Activated CD4-positive, alpha-beta memory T cell treated with anti-CD3 and anti-CD28 coated beads, Interleukin-2, amount 10 ng/mL, durations not matched to agents 7 days and 5 days (primary cell): Measurements from ENCODE around the gene PLLP. TPM values are rescaled to one million over a fixed set of nuclear protein-coding genes. Genes with fewer than 3 reads are reported as not detected.

Source experiments
- CTCF ChIA-PET: fragments of 350-600 bp; sonication (Branson Sonifier 250); formaldehyde crosslinking; loops from one replicate; lab custom pipeline; 2021; ENCODE audit warnings: antibody characterized with exemption, inconsistent platforms; lab: Charles Lee
- POLR2A ChIA-PET: fragments of 350-600 bp; sonication (Branson Sonifier 250); formaldehyde crosslinking; loops from one replicate; lab custom pipeline; 2021; ENCODE audit warnings: antibody characterized with exemption; lab: Charles Lee
- DNase-seq: peaks from one replicate; pipeline ENCODE4 v3.0.0-alpha.2; 2020
- H3K27ac Mint-ChIP-seq: one replicate; pipeline ENCODE4 v1.8.0; 2021; ENCODE audit warnings: mild to moderate bottlenecking, mixed read lengths
- H3K27me3 Mint-ChIP-seq: one replicate; pipeline ENCODE4 v1.8.0; 2021; ENCODE audit warnings: mixed read lengths
- H3K36me3 Mint-ChIP-seq: one replicate; pipeline ENCODE4 v1.8.0; 2021; ENCODE audit warnings: low read depth, mixed read lengths
- H3K4me1 Mint-ChIP-seq: one replicate; pipeline ENCODE4 v1.8.0; 2021; ENCODE audit warnings: mixed read lengths
- H3K4me3 Mint-ChIP-seq: one replicate; pipeline ENCODE4 v1.8.0; 2021; ENCODE audit warnings: mild to moderate bottlenecking, mixed read lengths
- H3K9me3 Mint-ChIP-seq: one replicate; pipeline ENCODE4 v1.8.0; 2021; ENCODE audit warnings: mixed read lengths
- total RNA-seq, 2 experiments: library from RNA; stranded (reverse); gene quantifications; one replicate each; pipeline ENCODE4 v1.2.3, GENCODE V29; 2021

Gene PLLP
- total RNA-seq, 2 experiments from 2014 or later: 0.18 TPM; not detected in 1

DNA sequence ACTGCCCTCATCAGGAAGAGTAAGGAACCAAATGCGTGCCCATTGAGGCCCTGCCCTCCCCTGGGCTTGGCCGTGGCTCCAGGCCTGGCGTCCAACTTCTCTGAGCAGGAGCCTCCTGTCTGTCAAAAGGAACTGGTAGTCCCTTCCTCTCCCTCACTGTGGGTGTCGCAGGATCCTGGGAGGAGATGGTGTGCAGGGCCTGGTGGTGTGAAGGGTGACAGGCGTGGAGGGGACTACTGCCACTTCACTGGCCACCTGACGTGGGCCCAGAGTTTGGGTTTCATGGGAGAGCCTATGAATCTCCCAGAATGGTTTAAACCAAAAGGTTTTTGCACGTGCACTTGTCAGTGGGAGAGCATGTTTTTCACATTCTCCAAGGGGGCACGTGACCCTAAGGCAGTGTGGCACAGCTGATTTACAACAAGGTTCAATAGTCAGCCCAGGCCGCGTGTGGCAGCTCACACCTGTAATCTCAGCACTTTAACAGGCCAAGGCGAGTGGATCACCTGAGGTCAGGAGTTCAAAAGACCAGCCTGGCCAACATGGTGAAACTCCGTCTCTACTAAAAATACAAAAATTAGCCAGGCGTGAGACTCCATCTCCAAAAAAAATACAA lies 26.9 kb downstream of the PLLP start:
- ChIA-PET CTCF (no interaction called here), POLR2A (interaction anchor here (1.2 kb wide), 1 partner anchor 12 kb away, joined by 3 read pairs; the partner anchor contains the start of gene ARL2BP)
- peak; percentile 13 for DNase-seq

DNA sequence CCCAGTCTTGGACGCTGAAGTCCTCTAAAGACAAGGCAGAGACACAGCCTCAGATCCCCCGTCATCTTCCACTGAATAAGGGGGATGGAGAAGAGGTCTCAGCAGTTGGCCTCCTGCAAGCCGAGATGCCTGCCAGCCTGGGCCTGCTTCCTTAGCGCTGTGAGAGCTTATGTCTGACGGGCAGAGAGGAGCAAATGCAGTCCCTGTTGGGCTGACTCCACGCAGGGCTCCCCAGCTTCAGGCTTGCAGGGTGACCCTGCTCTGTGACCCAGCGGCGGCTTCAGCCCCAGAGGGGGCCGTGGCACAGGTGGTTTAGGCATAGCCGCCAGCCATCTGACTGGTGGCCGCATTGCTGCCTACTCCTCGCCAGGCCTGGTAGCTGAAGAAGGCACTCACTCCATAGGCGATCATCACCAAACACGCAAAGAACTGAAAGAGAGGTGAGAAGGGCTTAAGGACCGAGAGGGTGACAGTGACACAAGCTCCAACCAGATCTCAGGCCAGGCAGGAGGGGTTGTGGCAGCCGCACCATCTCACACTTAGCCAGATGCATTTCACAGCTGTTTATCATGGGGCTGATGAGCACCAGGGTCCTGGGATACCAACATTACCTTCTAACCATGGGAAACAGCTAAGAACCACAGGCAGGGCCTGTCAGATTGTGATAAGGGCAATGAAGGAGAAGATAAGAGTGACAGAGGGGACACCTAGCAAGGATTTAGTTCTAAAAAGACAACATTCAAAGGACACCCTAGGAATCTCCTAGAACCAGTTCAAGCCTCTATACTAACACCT lies 27.7 kb downstream of the PLLP start:
- Mint-ChIP-seq H3K9me3 (peaks cover 4% of the 10 kb centered on the region), H3K36me3 (peaks cover 13% of the 10 kb centered on the region), H3K4me1 (peaks cover 6% of the 10 kb centered on the region), H3K4me3 (no peak overlapping the region), H3K27me3 (no peaks in the 10 kb centered on the region), H3K27ac (no peak overlapping the region)
- DNase-seq: peak; percentile 10
- ChIA-PET POLR2A (interaction anchor here (1.2 kb wide), 1 partner anchor 12 kb away, joined by 3 read pairs; the partner anchor contains the start of gene ARL2BP), CTCF (no interaction called here)

More for the DNA sequence above, 26.9 kb downstream of the PLLP start:
- H3K36me3 Mint-ChIP-seq: peaks cover 6% of the 10 kb centered on the region
- no peaks in the 10 kb centered on the region for H3K27me3 Mint-ChIP-seq
- H3K4me1 Mint-ChIP-seq: peaks cover 6% of the 10 kb centered on the region
- no peak overlapping the region for H3K4me3 Mint-ChIP-seq
- peaks cover under 1% of the 10 kb centered on the region for H3K9me3 Mint-ChIP-seq
- H3K27ac Mint-ChIP-seq: no peak overlapping the region

DNA sequence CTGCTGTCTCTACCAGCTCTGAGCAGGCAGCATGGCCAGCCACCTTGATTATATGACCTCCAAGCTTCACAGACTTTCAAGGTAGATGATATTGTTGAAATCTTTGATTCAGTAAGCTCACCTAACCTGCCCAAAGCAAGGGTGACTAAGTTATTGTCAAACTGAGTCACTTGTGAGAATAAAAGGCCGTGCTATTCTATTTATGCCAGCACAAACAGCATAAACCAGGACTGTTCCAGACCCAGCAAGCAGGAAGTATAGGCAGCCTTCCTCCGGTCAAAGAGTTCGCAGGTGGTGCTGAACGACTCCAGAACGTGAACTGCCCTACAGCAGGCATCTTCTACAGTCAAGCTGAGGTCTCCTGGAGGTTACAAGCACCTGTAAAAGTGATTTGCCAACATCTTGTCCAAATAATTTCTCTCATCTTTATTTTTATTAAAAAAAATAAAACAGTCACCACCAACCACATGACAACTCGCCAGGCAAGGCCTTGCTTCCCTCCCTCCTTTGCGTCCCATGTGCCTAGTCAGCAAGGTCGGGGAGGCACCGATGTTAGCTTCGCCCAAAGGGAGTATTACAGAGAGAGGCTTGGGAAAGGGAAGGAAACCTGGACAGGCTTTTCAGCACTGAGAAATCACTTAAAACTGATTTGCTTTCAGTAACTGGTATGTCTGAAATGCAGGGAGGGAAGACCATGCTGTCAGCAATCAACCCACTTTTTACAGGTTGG lies 28.6 kb downstream of the PLLP start:
- ChIA-PET POLR2A (no interaction called here), CTCF (no interaction called here)
- H3K9me3 Mint-ChIP-seq: peaks cover 4% of the 10 kb centered on the region
- DNase-seq: no peak
- H3K27me3 Mint-ChIP-seq: no peaks in the 10 kb centered on the region
- H3K4me3 Mint-ChIP-seq: no peak overlapping the region
- H3K36me3 Mint-ChIP-seq: peaks cover 18% of the 10 kb centered on the region
- H3K4me1 Mint-ChIP-seq: peaks cover 6% of the 10 kb centered on the region
- H3K27ac Mint-ChIP-seq: no peak overlapping the region

DNA sequence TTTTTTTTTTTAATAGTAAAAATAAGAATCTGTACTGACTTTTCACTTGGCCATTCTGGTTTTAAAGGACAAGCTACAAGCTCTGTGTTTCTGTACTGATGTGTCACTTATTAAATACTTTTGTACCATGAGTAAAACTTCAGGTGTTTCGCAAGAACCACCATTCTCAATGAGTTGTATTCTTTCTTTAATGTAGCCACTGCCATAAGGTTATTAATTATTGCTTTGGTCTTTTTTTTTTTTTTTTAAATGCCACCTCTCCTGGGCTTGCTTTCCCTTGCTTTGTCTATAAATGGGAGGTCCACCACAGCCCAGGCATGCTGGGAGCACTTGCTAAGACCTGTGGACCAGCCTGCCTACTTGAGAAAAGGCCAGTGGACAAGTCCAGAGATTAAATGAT lies 31.0 kb downstream of the PLLP start:
- Mint-ChIP-seq H3K4me3 (no peak overlapping the region), H3K27ac (no peak overlapping the region), H3K4me1 (no peaks in the 10 kb centered on the region), H3K27me3 (no peaks in the 10 kb centered on the region), H3K9me3 (peaks cover 4% of the 10 kb centered on the region), H3K36me3 (peaks cover 33% of the 10 kb centered on the region)
- POLR2A ChIA-PET: no interaction called here
- CTCF ChIA-PET: no interaction called here
- no peak for DNase-seq

DNA sequence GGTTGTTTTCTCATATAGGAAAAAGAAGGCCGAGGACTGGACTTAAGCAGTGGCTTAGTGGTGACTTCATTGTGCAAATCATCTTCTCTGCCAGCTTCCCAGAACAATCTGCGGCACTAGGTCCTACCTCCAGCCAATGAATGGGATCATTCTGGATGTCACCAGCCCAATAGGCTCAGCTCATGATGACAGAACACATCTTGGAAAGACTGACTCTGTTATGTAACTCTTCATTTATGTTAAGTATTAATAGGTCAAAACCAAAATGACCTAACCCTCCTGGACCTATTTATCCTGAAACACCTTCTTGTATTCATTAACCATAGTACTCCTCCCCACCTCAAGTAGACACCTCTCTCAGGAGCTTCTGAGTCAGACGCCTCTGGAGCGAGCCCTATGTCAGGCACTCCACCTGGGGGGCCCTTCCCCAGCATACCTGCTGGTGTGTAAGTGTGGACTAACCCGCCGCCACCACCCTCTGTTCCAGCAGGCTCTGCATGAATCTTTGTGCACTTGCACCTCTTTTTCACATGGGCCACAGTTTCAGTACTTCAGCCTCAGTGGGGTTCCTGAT lies 32.2 kb downstream of the PLLP start:
- Mint-ChIP-seq H3K36me3 (peaks cover 42% of the 10 kb centered on the region), H3K27me3 (no peaks in the 10 kb centered on the region), H3K4me3 (no peak overlapping the region), H3K9me3 (peaks cover 4% of the 10 kb centered on the region), H3K27ac (no peak overlapping the region), H3K4me1 (peaks cover 2% of the 10 kb centered on the region)
- ChIA-PET POLR2A (interaction anchor here (1.3 kb wide), 1 partner anchor 48 kb away, joined by 4 read pairs; no protein-coding TSS in a partner anchor), CTCF (no interaction called here)
- no peak for DNase-seq

DNA sequence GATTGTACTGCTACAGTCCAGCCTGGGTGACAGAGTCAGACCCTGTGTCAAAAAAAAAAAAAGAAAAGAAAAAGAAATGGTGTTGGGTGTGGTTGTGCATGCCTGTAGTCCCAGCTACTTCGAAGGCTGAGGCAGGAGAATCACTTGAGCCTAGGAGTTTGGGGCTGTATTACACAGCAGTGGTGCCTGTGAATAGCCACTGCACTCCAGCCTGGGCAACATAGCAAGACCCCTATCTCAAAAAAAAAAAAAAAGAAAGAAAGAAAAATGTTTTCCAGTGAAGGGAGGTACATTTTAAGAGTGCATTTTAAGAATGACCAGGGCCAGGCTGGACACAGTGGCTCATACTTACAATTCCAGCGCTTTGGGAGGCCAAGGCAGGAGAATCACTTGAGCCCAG lies 33.1 kb downstream of the PLLP start:
- Mint-ChIP-seq H3K27ac (no peak overlapping the region), H3K4me3 (no peak overlapping the region), H3K27me3 (no peaks in the 10 kb centered on the region), H3K9me3 (peaks cover 4% of the 10 kb centered on the region), H3K4me1 (peaks cover 2% of the 10 kb centered on the region), H3K36me3 (peaks cover 43% of the 10 kb centered on the region)
- ChIA-PET CTCF (no interaction called here), POLR2A (interaction anchor here (1.3 kb wide), 1 partner anchor 49 kb away, joined by 4 read pairs; no protein-coding TSS in a partner anchor)
- no peak for DNase-seq

DNA sequence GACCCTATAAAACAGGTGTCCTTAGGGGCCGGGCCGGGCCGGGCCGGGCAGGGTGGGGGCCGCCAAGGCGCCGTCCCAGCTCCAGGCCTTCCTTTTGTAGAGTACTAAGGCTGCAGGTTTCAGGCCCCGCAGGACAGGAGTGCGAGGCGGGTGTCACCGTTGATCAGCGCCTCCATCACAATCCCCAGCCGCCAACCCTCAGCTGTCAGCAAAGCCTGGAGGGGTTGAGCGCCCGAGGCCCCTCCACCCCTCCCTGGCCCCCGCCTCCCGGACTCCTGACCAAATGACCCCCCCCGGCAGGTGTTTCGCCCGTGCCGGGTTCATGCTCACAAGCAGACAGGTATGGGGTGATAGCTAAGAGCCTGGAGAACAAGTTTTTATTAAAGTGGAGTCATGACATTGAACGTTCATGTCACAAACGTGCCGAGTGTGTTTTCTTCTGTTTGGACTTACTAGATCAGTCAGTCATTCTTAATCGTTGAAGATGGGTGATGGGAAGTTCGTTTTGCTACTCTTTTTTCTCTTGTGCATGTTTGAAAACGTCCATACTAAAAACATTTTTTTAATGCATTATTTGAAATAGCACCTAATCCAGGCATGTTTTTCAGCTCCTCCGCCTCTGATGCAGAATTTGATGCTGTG lies 38.9 kb downstream of the PLLP start:
- Mint-ChIP-seq H3K27me3 (no peaks in the 10 kb centered on the region), H3K4me3 (peak overlapping the region; percentile 78), H3K9me3 (no peaks in the 10 kb centered on the region), H3K27ac (peak overlapping the region; percentile 17), H3K4me1 (peaks cover 19% of the 10 kb centered on the region), H3K36me3 (peaks cover 27% of the 10 kb centered on the region)
- ChIA-PET CTCF (interaction anchor here (0.6 to 2.0 kb wide), 4 partner anchors 55 to 1260 kb away, joined by 3 to 5 read pairs (median 4); partner anchors contain the start of genes PSME3IP1 and RSPRY1), POLR2A (interaction anchor here (1.0 to 2.8 kb wide), 11 partner anchors 10 to 153 kb away, joined by 3 to 9 read pairs (median 5); partner anchors contain the start of genes CPNE2 and PSME3IP1)
- DNase-seq: no peak

DNA sequence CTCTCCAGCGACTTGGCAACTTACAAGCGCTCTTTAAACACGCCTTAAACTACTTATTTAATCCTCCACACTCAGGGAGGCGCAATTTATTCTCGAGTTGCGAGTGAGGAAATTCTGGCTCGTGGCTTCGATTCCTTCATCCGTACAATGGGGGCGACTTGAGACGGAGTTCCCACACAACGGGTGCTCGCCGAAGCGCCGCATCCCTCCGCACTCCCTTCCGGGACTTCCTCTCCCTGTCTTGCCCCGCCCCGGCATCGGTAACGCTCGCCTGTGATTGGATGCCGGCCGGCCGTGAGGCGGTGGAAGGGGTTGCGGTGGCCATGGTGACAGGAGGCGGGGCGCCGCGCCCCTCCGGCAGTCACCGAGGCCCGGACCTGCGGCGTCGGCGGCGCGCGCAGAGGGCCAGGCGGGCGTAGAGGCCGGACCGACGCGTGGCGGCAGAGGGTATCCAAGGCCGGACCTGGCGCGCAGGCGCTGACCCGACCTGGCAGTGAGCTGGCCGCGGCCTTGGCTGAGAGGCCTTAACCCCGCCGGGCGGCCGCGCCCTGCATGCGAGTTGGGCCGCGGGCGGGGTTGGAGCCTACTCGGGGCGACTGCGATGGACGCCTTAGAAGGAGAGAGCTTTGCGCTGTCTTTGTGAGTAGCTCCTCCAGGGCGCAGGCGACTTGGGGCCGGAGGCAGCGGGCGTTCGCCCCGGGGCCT lies 39.6 kb downstream of the PLLP start, which contains the start of gene ARL2BP:
Gene ARL2BP (plus strand): TSS at position 493 of the 705 bp plus-strand sequence. CDS start 109 bp downstream, at position 602.
- Mint-ChIP-seq H3K36me3 (peaks cover 27% of the 10 kb centered on the region), H3K9me3 (no peaks in the 10 kb centered on the region), H3K27me3 (no peaks in the 10 kb centered on the region), H3K27ac (peak within 1 kb of the TSS; percentile 86), H3K4me3 (peak within 1 kb of the TSS; percentile 78), H3K4me1 (peaks cover 19% of the 10 kb centered on the region)
- peak; percentile 98 for DNase-seq
- ChIA-PET POLR2A (interaction anchor here (1.0 to 2.8 kb wide), 11 partner anchors 9 to 152 kb away, joined by 3 to 9 read pairs (median 5); partner anchors contain the start of genes CPNE2 and PSME3IP1), CTCF (interaction anchor here (0.6 to 2.0 kb wide), 3 partner anchors 56 to 1260 kb away, joined by 4 to 5 read pairs (median 5); no protein-coding TSS in a partner anchor)

DNA sequence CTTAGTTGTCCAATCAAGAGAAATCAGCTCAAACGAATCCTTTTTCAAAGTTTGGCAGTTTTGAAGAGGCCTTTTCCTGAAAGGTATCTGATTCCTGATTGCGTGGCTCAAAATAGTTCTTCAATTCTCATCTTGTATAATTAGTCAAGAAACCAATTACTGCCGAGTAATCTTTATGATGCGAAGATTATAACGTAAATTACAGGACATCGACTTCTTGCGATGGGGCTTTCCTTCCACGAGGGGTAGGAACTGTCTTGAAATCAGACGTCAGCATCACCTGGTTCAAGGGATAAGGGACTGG lies 40.1 kb downstream of the PLLP start:
- Mint-ChIP-seq H3K4me3 (peak overlapping the region; percentile 78), H3K27ac (peak overlapping the region; percentile 86), H3K9me3 (no peaks in the 10 kb centered on the region), H3K36me3 (peaks cover 23% of the 10 kb centered on the region), H3K4me1 (peaks cover 19% of the 10 kb centered on the region), H3K27me3 (no peaks in the 10 kb centered on the region)
- ChIA-PET POLR2A (interaction anchor here (1.1 to 2.8 kb wide), 3 partner anchors 9 to 57 kb away, joined by 3 to 9 read pairs (median 6); no protein-coding TSS in a partner anchor), CTCF (no interaction called here)
- no peak for DNase-seq

DNA sequence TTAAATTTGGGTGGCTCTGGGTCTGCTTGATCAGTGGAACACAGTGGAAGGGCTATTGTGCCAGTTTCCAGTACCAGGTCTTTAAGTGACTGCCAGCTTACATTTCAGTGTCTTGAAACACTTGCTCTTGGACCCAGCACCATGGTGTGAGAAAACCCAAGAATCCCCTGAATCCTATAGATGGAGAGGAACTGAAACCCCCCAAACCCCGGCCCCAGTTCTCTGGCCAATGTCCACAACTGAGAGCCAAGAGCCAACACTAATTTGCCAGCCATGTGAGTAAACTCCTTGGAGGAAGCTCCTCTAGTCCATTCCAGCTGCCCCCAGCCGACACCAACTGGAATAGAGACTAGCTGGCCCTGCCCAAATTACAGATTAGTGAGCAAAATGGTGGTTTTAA lies 41.8 kb downstream of the PLLP start:
- peaks cover 26% of the 10 kb centered on the region for H3K36me3 Mint-ChIP-seq
- no peak for DNase-seq
- H3K4me1 Mint-ChIP-seq: peaks cover 22% of the 10 kb centered on the region
- no peak overlapping the region for H3K27ac Mint-ChIP-seq
- ChIA-PET CTCF (no interaction called here), POLR2A (no interaction called here)
- no peaks in the 10 kb centered on the region for H3K27me3 Mint-ChIP-seq
- H3K4me3 Mint-ChIP-seq: no peak overlapping the region
- no peaks in the 10 kb centered on the region for H3K9me3 Mint-ChIP-seq

DNA sequence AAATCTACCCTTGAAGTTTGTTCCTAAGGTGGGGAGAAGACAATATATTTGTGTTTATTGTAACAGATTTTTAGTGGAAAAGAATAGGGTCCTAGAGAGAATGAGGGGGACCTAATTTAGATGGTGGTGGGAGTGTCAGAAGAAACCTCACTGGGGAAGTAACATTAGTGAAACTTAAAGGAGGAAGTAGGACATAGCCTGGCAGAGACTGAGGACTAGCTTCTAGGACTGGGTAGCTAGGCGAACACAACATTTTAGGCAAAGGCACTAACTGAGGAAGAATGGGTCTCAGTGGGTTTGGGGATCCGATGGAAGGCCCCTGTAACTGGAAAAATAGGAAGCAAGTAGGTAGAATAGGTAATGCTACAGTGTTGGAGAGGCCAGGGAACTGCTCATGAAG lies 43.6 kb downstream of the PLLP start:
- ChIA-PET POLR2A (interaction anchor here (2.0 kb wide), 1 partner anchor 54 kb away, joined by 7 read pairs; no protein-coding TSS in a partner anchor), CTCF (no interaction called here)
- no peak overlapping the region for H3K4me3 Mint-ChIP-seq
- H3K36me3 Mint-ChIP-seq: peaks cover 27% of the 10 kb centered on the region
- DNase-seq: no peak
- no peak overlapping the region for H3K27ac Mint-ChIP-seq
- no peaks in the 10 kb centered on the region for H3K9me3 Mint-ChIP-seq
- peaks cover 21% of the 10 kb centered on the region for H3K4me1 Mint-ChIP-seq
- H3K27me3 Mint-ChIP-seq: no peaks in the 10 kb centered on the region
